Right hindlimb (tissue), 1 donor: ENCODE data around the gene PNLIPRP2.

Source experiments
- DNase-seq: peaks from one replicate; pipeline ENCODE4 v3.0.0-alpha.2; 2018

Gene PNLIPRP2

DNA sequence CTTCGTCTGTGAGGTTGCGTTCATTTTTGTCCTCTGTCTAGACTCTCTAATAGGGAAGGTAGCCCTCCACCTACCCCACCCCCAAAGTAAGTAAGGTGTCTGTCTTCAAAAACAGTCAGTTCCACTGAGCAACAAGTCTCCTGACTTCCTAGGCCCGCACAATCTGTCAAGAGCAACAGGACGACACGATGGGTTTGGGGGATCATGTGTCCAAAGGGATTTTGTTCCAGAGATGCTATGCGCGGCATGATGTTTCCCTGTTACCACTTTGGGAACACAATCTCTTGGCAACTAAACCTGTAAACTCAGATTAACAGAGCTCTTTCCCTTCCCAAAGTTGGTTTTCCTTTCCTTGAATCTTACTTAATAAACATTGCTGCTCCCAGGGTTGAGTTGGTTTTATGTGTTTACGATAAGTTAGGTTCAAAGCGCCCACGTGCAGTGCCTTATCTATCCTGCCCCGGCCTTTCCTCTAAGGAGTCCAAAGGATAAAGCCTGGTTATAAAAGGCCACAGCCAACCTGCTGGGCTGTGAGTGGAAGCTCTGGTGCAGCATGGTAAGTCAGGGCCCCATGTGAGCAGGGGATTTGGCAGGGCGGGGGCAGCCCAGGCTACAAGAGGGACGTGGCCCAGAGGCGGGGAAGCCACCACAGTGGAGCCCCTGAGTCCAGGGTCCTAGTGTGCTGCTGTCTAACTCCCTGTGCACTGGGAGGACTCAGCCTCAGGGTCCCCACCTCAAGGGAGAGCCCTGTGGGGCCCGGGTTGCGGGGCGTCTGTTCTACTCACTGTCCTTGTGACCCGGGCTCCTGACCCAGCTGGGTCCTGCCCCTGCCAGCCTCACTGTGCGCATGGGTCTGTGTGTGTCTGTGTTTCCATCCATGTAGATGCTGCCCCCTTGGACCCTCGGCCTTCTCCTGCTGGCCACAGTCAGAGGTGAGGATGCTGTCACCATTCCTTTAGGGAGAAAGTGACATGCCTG lies at the start of gene PNLIPRP2:
TSS of gene PNLIPRP2 (plus strand) at position 531 of the 978 bp plus-strand sequence.
- DNase-seq = no peak

DNA sequence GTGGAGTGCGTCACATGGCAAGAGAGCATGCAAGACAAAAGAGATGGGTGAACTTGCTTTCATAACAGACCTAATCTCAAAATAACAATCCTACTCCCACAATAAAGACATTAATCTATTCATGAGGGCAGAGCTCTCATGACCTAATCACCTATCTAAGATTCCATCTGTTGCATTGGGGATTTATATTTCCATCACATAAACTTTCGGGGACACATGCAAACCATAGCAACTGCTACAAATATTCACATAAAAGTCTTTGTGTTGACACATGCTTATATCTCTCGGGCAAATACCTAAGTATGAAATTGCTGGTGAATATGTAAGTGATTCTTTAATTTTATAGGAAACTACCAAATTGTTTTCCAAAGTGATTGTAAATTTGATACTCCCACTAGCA lies 46.0 kb upstream of the PNLIPRP2 start:
- no peak for DNase-seq

DNA sequence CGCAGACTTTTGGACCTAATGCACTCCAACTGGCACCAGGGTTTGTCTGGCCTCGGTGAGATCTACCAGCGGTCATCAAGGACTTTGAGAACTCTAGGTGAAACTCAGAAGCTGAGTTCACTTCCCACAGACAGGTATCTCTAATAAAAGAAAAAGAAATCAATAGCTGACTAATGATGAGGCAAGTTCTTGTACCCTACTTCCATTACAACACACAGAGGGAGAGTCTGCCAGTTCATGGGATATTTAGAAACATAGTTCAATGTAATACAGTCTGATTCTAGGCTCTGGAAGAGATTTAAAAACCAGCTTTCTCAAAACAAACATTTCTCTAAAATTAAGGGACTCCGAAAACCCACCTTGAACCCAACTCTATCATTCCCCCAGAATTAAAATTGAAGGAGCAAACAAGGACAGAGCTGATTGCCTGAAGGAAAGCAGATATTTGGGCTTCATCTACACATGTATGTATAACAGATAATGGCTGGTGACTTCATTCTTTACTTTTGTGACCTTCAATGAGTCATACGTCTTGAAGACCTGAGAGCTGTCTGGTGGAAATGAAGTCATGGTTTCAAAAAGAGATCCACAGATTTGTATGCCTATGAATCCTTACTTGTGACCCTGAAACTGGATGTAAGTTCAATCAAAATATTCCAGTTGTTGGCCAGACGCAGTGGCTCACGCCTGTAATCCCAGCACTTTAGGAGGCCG lies 32.7 kb upstream of the PNLIPRP2 start:
- no peak for DNase-seq

DNA sequence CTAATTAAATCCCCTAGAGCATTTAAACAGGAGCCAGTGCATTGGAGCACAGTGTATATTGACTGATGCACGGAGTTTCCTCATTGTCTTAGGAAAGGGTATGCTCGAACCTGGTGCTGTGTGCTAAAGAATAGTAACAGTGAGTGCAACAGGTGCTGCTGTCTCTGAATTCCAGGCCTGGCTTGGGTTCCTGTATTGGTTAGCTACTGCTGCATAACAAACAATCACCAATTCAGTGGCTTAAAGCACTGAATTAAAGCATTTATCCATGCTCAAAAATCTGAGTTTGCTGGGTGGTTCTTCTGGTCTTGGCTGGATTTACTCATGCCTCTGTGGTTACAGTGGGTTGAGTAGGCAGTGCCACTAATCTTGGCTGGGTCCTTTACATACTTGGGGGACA lies 31.8 kb upstream of the PNLIPRP2 start:
- DNase-seq = no peak

DNA sequence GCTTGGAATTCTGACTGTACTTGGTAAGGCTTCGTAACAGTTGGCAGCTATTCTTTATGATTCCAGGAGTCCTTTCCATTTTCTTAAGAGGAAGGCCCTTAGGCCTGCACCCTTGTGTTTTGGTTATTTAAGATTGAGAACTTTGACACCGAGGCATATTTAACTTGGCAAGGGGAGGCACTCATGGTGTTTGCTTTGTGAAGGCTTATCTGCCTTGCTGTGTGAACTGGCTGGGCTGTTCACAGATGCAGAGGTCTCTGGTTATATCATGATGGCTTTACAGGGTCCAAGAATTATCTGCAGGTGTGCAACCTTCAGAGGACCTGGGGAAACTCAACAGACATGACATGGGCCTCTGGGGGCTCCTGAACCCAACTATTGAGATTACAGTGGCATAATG lies 30.8 kb upstream of the PNLIPRP2 start:
- no peak for DNase-seq

DNA sequence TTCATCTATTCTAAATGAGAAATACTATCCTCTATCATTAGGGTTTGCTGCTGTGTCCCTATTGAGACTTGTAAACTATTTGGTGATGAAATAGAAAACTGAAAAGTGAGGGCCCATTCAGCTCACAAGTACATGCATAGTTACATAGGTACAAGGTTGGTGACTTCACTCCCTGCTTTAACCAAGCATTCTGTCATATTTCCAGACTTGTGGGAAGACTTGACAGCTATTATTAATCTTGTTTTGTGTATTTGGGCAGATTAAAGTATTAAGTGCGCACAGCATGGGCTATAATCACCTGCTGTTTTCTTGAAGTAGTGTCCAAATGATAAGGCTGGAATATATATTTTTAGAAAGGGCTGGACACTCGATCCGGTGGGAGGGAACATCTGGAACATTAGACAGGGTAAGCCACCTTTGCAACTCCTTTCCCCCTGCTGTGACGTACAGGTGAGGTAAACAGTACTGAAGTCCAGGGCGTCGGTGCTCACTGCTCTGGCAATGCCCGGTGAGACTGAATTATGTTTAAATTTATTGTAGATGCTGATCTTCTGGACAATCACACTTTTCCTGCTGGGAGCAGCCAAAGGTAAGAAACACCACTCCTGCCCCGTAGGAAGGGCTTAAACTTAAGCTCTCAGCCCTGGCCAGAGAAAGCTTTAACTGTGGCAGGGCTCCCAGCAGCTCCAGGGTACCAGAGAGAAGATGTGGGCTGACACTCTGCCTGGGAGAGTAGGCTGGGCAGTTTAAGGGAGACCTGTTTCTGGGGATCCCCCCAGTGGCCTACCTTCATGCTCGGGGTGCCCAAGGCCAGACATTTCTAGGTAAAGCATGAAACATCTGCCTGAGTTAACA lies 29.9 kb upstream of the PNLIPRP2 start, which contains the start of gene PNLIPRP1:
TSS of gene PNLIPRP1 (plus strand) at position 370 of the 855 bp plus-strand sequence. CDS start at position 541, 171 bp downstream.
- DNase-seq = no peak

DNA sequence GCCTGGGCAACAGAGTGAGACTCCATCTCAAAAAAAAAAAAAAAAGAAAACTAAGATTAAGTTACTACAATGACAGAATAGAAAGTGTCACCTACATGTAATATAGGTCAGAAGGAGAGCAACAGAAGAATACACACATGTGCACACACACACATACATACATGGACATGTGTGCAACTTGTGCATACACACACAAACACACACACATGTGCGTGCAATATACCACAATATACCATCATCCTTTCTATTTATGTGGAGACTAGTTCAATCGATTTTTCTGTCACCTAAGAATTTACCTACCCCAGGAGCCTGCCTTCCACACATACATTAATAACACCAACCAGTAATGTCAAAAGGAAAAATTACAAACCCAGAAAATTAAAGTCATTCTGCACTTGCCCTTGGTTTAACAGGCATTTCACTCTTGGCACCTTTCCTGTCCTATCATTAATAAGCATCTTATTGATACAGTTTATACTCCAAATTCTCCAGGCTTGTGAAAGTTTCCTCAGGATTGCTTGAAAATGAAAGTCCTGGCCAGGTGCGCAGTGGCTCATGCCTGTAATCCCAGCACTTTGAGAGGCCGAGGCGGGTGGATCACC lies 27.5 kb upstream of the PNLIPRP2 start:
- no peak for DNase-seq

DNA sequence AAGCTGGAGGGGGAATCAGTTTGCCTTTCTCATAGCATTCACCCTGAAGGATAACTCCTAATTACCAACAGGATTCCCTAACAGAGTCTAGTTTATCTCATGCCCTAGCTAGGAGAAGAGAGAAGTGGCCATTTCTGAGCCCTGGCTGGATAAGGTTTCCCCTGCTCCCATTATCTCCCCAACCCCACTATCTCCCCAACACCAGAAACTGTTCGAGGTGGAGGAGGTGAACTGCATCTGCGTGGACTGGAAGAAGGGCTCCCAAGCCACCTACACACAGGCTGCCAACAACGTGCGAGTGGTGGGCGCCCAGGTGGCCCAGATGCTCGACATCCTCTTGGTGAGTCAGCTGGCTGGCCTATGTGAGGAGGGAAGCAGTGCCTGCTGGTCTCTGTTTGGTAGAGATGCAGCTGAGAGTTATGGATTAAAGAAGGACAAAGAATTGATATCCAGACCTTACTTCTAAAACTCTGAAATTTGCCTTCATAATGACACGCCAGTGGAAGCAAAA lies 26.2 kb upstream of the PNLIPRP2 start:
- no peak for DNase-seq

DNA sequence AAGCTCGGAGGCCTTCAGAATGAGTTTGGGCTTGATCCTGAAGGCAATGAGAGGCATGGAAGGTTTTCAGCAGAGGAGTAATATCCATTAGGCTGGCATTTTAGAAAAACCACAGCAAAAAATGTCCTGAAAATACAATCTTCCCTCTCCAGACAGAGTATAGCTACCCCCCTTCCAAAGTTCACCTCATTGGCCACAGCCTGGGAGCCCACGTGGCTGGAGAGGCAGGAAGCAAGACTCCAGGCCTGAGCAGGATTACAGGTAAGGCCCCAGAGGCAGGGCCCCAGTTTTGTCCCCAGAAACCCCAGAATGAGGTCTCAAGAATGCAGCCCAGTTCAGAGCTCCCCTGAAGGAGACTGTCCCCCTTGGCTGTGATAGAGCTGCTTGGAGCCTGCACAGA lies 24.7 kb upstream of the PNLIPRP2 start:
- DNase-seq = no peak

DNA sequence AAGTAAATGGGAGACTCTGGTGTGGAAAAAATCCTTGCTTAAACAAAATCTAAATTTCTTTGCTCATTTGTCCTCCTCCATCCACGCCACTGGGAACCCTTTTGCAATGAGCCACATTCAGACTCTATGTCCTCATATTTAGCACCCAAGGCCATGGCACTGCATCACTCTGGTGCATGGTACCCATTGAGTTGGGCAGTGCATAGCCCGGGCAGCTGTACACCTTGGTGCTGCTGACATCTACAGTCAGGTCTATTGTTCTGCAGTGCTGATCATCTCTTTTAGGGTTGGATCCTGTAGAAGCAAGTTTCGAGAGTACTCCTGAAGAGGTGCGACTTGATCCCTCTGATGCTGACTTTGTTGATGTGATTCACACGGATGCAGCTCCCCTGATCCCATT lies 23.2 kb upstream of the PNLIPRP2 start:
- no peak for DNase-seq

DNA sequence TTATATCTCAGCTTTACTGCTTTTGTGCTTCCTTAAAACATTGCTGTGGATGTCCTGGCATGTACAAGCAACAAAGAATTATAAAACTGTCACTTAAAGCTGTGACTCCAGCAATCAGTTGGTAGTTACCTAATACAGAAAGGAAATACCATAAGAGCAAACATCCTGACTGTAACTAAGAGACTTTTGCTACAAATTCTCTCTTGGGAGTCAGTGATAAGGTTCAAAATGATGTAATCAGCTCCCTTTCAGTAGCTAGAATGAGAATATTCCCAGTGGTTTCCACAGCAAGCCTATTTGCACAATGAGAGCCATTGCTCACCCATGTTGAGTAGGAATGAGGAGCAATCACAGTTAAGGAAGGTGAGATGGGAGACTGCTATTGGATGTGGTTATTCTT lies 22.4 kb upstream of the PNLIPRP2 start:
- DNase-seq = no peak

DNA sequence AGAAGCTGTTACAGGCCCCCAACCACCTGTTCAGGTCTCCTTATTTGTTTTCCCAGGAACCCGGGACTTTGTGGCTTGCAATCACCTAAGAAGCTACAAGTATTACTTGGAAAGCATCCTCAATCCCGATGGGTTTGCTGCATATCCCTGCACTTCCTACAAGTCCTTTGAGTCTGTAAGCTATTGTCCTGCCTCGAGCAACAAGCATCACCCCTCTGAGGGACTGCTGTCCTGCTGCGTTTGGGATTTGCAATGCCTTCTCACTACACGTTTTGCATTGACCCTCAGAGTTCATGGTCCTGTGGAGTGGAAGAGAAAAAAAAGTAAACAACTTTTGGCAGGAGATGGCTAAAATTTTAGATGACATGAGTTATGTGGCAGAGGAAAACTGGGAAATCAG lies 20.8 kb upstream of the PNLIPRP2 start:
- no peak for DNase-seq

DNA sequence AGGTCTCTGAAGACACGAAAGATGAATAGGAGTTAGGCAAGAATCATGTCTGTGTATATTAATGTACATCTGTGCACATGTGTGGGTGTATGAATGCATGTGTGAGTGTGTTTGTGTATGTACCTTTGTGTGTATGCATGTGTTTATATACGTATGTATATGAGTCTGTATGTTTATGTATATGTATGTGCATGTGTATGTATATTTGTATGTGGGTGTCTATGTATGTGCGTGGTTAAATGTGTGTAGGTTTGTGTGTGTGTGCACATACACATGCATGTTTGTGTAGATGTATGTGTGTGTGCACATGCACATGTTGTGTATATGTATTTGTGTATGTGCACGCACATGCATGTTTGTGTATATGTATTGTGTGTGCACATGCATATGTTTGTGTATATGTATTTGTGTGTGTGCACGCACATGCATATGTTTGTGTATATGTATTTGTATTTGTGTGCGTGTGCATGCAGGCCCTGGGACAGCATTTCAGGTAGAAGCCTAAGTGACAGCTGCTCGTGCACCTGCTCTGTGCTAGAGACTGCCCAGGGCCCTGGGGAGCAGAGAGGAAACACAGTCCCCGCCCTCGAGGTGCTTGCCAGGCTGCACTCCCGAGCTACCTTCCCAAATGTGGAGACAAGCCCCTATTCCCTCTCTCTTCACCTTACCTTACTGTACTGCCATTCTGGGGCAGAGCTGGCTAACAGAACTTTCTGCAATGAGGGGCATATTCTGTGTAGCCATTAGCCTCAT lies 17.9 kb upstream of the PNLIPRP2 start:
- no peak for DNase-seq

DNA sequence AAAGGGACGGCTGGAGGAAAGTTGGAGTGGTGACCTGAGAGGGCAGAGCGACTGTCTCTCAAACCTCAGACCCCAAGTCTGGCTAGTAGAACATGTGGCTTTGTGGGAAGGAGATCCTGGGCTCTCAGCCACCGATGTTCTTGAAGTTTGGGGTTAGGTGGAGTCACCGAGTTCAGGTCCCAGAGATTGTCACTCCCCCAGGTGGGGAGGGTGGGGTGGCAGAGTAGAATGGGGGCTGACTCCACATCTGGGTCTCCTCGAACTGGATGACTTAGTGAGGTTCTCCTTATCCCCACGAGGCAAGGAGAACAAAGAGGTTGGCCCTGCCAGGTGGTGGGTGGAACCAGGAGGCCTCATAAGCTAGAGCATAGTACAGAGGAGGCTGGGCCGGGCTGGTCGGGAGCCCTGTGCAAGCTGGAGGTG lies 14.7 kb upstream of the PNLIPRP2 start:
- no peak for DNase-seq

DNA sequence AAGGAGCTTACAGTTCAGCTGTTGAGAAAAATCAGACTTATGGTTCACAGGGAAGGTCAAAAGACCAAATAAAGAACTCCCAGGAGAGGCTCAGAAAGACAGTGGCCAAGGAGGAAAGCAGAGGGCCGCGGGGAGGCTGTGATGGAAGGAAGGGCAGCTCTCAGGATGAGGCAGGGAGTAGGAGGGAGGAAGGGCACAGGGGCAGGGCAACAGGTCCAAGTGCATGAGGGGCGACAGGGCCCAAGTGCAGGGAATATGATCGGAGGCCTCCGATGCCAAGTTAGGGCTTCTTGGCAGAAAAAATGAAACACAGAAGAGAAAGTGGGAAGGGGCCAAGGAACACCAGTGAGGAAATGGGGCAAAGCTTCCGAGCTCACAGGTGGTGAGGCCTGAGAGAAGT lies 13.4 kb upstream of the PNLIPRP2 start:
- no peak for DNase-seq

DNA sequence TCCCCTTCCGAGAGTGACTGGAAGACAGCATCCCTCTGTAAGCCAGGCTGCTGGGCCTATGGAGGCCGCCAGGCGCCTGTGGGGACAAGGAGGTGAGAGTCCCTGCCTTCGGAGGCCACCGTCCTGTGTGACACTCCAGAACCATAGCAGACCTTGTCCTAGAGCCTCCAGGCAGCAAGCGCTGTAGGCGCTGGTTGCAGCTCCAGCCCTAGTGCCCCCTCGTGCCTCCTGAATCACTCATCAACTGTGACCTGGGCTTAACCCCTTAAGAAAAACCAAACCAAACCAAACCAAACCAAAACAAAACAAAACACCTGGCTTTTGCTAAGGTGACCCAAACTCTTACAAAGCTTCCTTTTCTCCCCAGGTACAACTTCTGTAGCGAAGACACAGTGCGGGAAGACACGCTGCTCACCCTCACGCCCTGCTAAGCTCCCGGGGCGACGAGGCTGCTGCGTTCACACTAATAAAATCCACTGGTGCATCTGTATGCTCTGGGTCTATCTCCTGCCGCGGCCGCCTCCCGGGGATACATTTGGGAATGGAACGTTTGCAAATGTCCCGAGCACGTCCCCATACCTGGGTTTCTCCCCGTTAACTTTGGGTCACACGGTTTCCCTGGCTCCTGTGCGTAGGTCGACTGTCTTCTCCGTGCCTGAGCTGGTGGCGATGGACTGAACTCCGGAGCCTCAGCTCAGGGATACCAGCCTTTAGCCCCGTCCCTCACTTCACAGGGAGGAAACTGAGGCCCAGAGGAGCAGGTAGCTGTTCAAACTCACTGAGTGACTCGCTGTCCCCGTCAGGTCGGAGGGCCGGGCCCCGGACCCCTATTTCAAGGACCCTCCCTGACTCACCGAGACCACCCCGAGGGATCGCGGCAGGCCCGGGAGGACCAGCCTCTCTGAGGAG lies 11.8 kb upstream of the PNLIPRP2 start:
- DNase-seq = no peak

DNA sequence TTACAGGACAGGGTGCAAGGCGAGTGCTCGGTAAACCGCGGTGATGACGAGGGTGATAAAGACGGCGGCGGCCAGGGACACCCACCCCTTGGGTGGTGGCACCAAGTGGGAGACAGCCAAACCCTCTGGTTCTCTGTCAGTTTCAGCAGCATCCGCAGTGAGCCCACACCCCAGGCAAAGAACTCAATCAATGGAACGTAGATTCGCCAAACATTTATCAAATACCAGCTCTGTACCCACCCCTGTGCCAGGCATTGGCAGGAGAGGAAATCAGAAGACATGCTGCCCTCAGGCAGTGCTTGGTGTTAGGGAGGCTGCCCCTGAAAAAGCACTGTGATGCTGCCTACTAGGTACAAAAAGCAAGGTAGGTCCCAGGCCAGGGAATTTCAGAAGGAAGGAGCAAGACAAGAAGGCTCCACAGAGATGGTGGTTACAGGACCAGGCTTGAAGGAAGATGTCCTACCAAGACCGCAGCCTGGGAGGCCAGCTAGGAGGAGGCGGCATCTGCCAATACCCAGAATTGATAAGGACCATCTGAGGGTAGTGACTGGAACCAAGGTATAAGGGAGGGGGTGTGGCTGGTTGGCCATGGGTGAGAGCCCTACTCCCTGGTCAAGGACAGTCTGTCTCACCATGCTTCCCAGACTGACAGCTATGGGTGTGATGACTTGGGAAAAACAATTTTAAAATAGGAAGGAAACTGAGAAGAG lies 10.2 kb upstream of the PNLIPRP2 start:
- DNase-seq = no peak

DNA sequence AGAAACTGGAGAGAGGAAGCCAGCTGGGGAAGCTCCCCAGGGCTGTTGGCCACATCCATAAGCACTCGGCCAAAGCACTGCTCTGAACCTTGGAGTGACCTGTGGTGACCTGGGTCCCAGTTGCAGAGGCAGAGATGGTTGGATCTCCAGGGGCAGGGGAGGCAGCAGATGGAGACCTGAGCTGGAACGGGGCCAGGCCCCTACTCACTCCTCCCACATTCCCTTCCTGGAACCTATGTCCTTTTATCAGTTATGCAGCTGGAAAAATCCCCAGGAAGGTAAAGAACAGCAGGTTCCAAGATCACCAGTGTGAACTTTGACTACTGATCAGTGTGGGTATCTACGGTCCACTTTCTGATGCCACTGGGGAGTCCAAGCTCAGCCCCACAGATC lies 9.6 kb upstream of the PNLIPRP2 start:
- DNase-seq = no peak

DNA sequence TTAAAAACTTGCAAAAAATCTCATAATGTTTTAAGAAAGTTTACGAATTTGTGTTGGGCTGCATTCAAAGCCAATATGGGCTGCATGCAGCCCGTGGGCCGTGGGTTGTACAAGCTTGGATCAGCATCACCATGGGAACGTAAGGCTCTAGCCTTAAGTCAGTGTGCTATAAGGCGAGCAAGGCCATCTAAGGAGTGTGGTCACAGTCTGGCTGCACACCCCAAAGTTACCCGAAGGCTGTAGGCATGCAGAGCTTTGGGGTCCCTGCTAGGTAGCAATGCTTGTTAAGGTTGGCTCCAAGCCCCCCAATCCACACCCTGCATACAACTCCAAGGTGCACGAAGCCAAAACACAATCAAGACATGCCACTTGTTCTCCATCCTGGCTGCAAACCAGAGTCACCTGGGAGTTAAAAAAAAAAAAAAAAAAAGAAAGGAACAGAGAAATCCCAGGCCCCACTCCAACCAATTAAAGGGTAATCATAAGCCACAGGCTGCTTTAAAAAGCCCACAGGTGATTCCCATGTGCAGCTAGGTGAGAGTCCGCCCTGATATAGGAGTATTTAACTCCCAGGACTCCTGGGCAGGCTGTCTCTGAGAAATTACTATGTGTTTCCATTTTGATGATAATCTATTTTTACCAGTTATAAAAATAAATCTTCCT lies 8.5 kb upstream of the PNLIPRP2 start:
- DNase-seq = no peak
